Measurements from ENCODE around the gene TMEM132D. TPM values are rescaled to one million over a fixed set of nuclear protein-coding genes. Genes with fewer than 3 reads are reported as not detected.

Gene TMEM132D
- total and polyA plus RNA-seq, 2 of the 8 experiments (the other 6 are each of a cell fraction or from before 2014, with no cell fraction given) = 3.5 to 10.1 TPM

DNA sequence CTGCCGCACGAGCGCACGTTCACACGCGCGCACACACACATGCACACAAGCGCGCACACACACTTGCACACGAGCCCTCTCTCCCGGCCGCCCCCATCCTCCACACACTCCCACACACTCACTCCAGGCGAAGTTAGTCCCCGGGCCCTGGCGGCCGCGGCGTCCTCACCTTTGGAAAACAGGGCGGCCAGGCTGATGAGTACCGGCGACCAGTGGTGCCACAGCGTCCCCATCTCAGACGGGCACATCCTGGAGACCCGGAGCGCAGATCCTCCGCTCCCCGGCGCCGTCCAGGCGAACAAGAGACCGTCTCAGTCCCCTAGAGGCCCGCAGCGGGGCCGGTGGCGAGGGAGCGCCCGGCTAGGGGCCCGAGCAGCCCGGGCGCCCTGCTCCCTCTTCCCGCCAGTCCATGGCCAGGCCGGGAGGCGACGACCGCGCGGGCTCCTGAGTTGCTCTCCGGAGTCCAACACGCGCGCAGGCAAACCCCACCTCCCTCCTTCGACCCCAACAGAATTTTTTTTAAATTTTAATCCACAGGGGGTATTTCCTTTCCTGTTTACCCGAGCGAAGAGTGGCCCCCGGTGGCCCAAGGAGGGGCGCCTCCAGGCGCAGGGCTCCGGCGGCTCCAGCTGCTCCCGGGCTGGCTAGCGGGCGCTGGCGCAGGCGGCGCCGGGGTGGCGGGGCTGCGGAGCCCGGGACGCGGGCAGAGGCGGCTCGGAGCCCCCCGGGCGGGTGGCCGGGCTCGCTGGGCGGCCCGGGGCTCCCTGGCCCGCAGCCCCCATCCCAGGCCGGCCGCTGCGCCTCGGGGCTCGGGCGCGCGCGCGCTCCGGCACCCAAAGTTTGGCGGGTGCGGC is 506 bp downstream of the TMEM132D start:
- no peak overlapping the region for H3K56ac ChIP-seq (replicated peaks; ENCODE audit: insufficient read length, low read depth, low read length)
- no peak overlapping the region for H4K5ac ChIP-seq (ENCODE audit: insufficient read length, low read depth, low read length)
- H2AK5ac ChIP-seq (ENCODE audit: low read depth, low read length) = no peak overlapping the region
- H3K27me3 ChIP-seq (replicated peaks in 1 of 4; ENCODE audit: control insufficient read depth in 3 of 4, extremely low read depth in 1 of 4, insufficient read depth in 3 of 4, low read length in 3 of 4) = peaks cover 2 to 45% (median 38%) of the 10 kb centered on the region in 4 experiments
- H3K4ac ChIP-seq (replicated peaks; ENCODE audit: insufficient read length, low read depth, low read length) = no peak overlapping the region
- peak overlapping the region; percentile 94; the same call in 1 of the 2 replicates for H2BK12ac ChIP-seq (ENCODE audit: low read depth, low read length)
- CTCF ChIA-PET (ENCODE audit: partially characterized antibody) = interaction anchor here (0.7 to 1.2 kb wide), 2 partner anchors 62 to 712 kb away, joined by 3 read pairs; no protein-coding TSS in a partner anchor
- WGBS, 2 experiments (ENCODE audit: extremely low coverage in 1 of 2, insufficient coverage in 1 of 2, insufficient read length in 1 of 2, insufficient replicate concordance in 2 of 2, low coverage in 1 of 2, low lambda C conversion rate in 2 of 2, missing lambda C conversion rate in 1 of 2) = 1% methylated on average over 53 of the region's 93 CpGs; no CpG with 5 or more reads in 1 of the 2 experiments
- H3K9me3 ChIP-seq (ENCODE audit: insufficient read depth in 2 of 2, low read depth in 1 of 2, low read length in 1 of 2) = no peaks in the 10 kb centered on the region
- H3K4me3 ChIP-seq (ENCODE audit: extremely low read depth in 1 of 4, insufficient read depth in 2 of 4, low read depth in 3 of 4, low read length in 4 of 4) = peak overlapping the region; percentile 62 to 86 (median 72)
- H3K36me3 ChIP-seq (ENCODE audit: control insufficient read depth in 2 of 4, insufficient read depth in 4 of 4, low read length in 3 of 4) = no peaks in the 10 kb centered on the region; a peak in 1 of 8 replicates
- peaks cover 6 to 8% of the 10 kb centered on the region in 2 experiments for H4K20me1 ChIP-seq (replicated peaks in 1 of 2; ENCODE audit: control insufficient read depth in 1 of 2, insufficient read depth in 2 of 2, low read length in 2 of 2)
- H3K27ac ChIP-seq (ENCODE audit: low read depth, low read length) = no peak overlapping the region
- H3K79me1 ChIP-seq (ENCODE audit: low read depth, low read length) = peaks cover 9% of the 10 kb centered on the region
- DNase-seq (ENCODE audit: low read depth in 1 of 2, low spot score in 2 of 2) = peak in 1 of 2 experiments; percentile 73
- H4K91ac ChIP-seq (replicated peaks; ENCODE audit: insufficient read length, low read length) = peak overlapping the region; percentile 58
- 0 out of 2 replicates have a peak overlapping the region, but pooled peaks have one; percentile 81 for H2BK15ac ChIP-seq (ENCODE audit: low read length)
- peak overlapping the region; percentile 75; the same call in 1 of the 2 replicates for H3K18ac ChIP-seq (ENCODE audit: extremely low read depth, low read length)
- POLR2A ChIA-PET (ENCODE audit: partially characterized antibody) = interaction anchor here (0.5 to 1.9 kb wide), 5 partner anchors 29 to 505 kb away, joined by 3 to 5 read pairs (median 3); no protein-coding TSS in a partner anchor
- H2BK120ac ChIP-seq (replicated peaks; ENCODE audit: low read depth, low read length) = no peak overlapping the region
- H3K4me1 ChIP-seq (replicated peaks in 1 of 4; ENCODE audit: control insufficient read depth in 3 of 4, insufficient read depth in 4 of 4, low read length in 3 of 4) = peaks cover 0 to 7% (median 3%) of the 10 kb centered on the region in 4 experiments; a peak in 6 of 7 replicates
- peak overlapping the region; percentile 82 to 93 for H3K4me2 ChIP-seq (ENCODE audit: insufficient read depth in 1 of 2, low read depth in 2 of 2, low read length in 2 of 2)
- peaks cover 29% of the 10 kb centered on the region; the same call in 1 of the 2 replicates for H3K23me2 ChIP-seq (ENCODE audit: low read depth, low read length)
- no peak for FAIRE-seq
- peak overlapping the region; percentile 35; the same call in 1 of the 2 replicates for H2BK5ac ChIP-seq (ENCODE audit: low read depth, low read length)
- H2BK20ac ChIP-seq (ENCODE audit: low read length) = no peak overlapping the region
- peak overlapping the region; percentile 54 for H3K14ac ChIP-seq (ENCODE audit: insufficient read length)
- no peak overlapping the region for H3K23ac ChIP-seq (ENCODE audit: insufficient read length)
- no peak overlapping the region for H4K8ac ChIP-seq (ENCODE audit: extremely low read depth, insufficient read depth, low read length)
- H3K9ac ChIP-seq (replicated peaks in 1 of 4; ENCODE audit: extremely low read depth in 1 of 4, low read depth in 3 of 4, low read length in 3 of 4) = peak overlapping the region; percentile 13 to 56 (median 36); a peak in 4 of 7 replicates
- peak overlapping the region; percentile 65; the same call in 1 of the 2 replicates for H2AFZ ChIP-seq (ENCODE audit: low read length)
- peaks cover 5 to 46% of the 10 kb centered on the region in 2 experiments; a peak in 3 of 4 replicates for H3K79me2 ChIP-seq (ENCODE audit: control insufficient read depth in 1 of 2, insufficient read depth in 2 of 2, low read length in 2 of 2)
- peak; percentile 92 for TF ChIP-seq KDM4A (IDR thresholded peaks at IDR 0.05; ENCODE audit: low read depth, low read length, severe bottlenecking)
- no peak for TF ChIP-seq FOSL1 (IDR thresholded peaks at IDR 0.05; ENCODE audit: insufficient read depth, low read depth, low read length)
- TF ChIP-seq KDM1A (IDR thresholded peaks at IDR 0.05; ENCODE audit: borderline replicate concordance, low read length) = peak; percentile 91
- peak; percentile 54; the same call in 1 of the 2 replicates for TF ChIP-seq RBBP5 (IDR thresholded peaks at IDR 0.05; ENCODE audit: borderline replicate concordance, low read depth, low read length)
- TF ChIP-seq, protein P1, sequence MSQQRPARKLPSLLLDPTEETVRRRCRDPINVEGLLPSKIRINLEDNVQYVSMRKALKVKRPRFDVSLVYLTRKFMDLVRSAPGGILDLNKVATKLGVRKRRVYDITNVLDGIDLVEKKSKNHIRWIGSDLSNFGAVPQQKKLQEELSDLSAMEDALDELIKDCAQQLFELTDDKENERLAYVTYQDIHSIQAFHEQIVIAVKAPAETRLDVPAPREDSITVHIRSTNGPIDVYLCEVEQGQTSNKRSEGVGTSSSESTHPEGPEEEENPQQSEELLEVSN (IDR thresholded peaks at IDR 0.05) = peak; percentile 76; the same call in 1 of the 2 replicates
- TF ChIP-seq SRF (IDR thresholded peaks at IDR 0.05; ENCODE audit: low read depth, low read length) = no peak
- TF ChIP-seq POU5F1 (IDR thresholded peaks at IDR 0.05; ENCODE audit: low read depth, low read length) = no peak
- no peak for TF ChIP-seq CHD2 (IDR thresholded peaks at IDR 0.05; ENCODE audit: low read length)
- no peak for TF ChIP-seq SP2 (IDR thresholded peaks at IDR 0.05; ENCODE audit: low read length)

Data from H1 (cell line).